Right ventricle myocardium superior (tissue), 1 donor: ENCODE measurements around the gene CENPP. TPM values are rescaled to one million over a fixed set of nuclear protein-coding genes. Genes with fewer than 3 reads are reported as not detected.

Experiments used
- ATAC-seq: fragments of 200-7000 bp; cut with Tn5 transposase; one replicate; pipeline ENCODE4 v1.9.1; 2020; ENCODE audit warnings: mild to moderate bottlenecking; ENCODE audit not compliant: poor library complexity
- DNase-seq: peaks from one replicate; pipeline ENCODE4 v3.0.0-alpha.2; 2020
- intact Hi-C: fragments of 100-400 bp; cut with DNase I; formaldehyde crosslinking; loops from one replicate; pipeline ENCODE4 v1.11.2; 2022
- total RNA-seq: library from RNA; stranded (reverse); fragmentation: NEBNext Ultra II Directional; extraction: Animal tissue kit (Norgen Biotek cat#: 25700); gene quantifications from one replicate; pipeline ENCODE4 v1.2.1, GENCODE V29; 2021
- donor health status: DM: no; HTN: yes; CAD: no; lungs with severe emphysema.

CENPP gene
- total RNA-seq, 1 donor from 2014 or later: 3.0 TPM

GRCh38 chr9:92440751-92441046, 114.9 kb downstream of the CENPP start:
- DNase-seq (no peak), ATAC-seq (no peak)
- intact Hi-C loops: no loop called here

DNA sequence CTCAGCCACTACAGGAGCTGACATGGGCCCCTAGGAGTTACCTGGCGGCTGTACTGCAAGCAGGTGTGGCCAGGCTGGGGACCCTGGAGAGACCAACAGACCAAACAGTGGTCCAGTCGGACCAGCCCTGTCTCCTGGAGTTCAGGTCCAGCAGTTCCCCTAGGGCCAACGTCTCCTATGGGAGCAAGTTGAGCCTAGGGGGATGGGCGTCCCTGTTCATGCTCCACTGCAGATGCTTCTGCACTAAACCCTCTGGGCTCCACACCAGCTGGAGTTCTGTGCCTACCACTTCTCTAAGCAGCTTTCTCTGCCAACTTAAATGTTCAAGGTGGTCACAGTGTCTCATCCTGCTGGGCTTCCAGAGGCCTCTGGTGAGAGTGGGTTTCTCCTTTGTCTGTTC, 119.1 kb downstream of the CENPP start:
- DNase-seq (no peak), ATAC-seq (no peak)
- intact Hi-C loops: no loop called here

DNA sequence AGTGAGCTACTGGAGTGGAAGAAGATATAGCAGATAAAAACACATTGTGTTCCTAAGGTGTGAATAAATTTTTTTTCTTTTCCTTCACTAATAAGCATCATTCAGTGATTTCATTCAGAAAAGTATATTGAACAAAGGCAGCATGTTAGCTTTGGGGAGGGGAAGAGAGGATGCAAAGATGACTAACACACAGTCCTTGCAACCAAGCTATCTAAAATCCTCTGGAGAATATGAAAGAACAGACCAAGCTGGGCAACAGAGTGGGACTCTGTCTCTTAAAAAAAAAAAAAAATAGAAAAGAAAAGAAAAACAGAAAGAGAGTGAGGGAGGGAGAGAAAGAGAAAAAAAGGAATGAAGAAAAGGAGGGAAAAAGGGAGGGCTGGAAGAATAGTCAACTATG, 120.8 kb downstream of the CENPP start:
- ATAC-seq (no peak), DNase-seq (no peak)
- intact Hi-C loops: no loop called here

- intact Hi-C loops: no loop called here
- DNase-seq (no peak), ATAC-seq (no peak)
Measured at GRCh38 chr9:92455217-92455616, 129.5 kb downstream of the CENPP start.

GRCh38 chr9:92457576-92457975, 131.8 kb downstream of the CENPP start:
- intact Hi-C loops: no loop called here
- no peak for ATAC-seq
- DNase-seq: no peak

DNA sequence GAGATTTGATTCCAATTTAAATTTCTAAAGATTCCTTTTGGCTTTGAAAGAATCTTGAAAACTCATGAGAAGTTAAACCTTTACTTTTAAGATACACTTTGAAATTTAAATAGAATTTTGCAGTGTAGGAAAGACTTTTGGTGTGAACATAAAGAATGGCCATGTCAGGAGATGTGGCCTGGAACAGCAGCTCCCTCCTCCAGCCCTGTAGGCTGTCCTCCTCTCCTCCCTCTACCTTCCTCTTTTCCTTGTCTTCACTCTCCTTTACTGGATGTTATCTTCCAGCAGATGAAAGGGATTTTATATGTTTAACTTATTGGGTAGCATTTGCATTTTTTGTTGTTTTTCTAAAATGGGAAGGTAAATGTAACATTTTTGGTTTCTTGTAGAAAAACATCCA, 137.6 kb downstream of the CENPP start:
- no peak for DNase-seq
- intact Hi-C loops: no loop called here
- no peak for ATAC-seq

DNA sequence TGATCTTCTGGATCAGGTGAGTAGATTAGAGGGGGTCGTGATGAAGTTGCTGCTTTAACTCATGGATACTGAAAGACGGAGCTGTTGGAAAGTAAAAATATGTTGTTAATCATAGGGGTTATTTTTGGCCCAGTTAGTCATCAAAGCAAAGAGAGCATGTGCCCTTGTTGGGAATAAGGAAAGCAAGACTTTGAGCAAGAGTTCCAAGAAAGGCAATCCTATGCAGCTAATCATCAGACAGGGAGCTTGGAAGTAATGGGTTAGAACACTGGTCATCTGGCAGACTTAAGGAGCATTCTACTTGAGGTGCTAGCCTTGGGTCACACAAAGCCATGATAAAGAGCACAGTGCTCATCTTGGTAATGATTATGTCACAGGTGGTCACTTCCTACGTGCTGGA, 138.2 kb downstream of the CENPP start:
- intact Hi-C loops: no loop called here

DNA sequence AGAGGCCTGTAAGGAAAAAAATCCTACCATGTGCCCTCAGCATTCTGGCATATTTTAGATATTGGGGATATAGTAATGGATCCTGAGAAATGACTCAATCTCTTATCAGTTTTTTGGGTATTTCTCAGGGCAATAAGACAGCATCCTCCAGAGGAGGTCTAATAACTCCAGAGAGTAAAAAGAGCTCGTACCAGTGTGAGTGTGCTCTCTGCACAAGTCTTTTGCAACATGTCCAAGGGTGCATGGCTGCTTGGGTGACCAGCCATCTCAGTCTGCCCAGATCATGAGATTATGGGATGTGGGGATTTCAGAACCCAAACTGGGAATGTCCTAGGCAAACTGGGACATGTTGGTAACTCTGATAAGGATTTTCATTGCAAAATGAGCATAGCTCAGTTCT, 141.3 kb downstream of the CENPP start:
- intact Hi-C loops: no loop called here
- ATAC-seq (no peak), DNase-seq (no peak)

More for the DNA sequence above, 138.2 kb downstream of the CENPP start:
- DNase-seq (no peak), ATAC-seq (peak; percentile 67)

GRCh38 chr9:92467511-92467910, 141.8 kb downstream of the CENPP start:
- DNase-seq (no peak), ATAC-seq (no peak)
- intact Hi-C loops: no loop called here

GRCh38 chr9:92468206-92468605, 142.5 kb downstream of the CENPP start:
- DNase-seq (no peak), ATAC-seq (no peak)
- intact Hi-C loops: no loop called here

DNA sequence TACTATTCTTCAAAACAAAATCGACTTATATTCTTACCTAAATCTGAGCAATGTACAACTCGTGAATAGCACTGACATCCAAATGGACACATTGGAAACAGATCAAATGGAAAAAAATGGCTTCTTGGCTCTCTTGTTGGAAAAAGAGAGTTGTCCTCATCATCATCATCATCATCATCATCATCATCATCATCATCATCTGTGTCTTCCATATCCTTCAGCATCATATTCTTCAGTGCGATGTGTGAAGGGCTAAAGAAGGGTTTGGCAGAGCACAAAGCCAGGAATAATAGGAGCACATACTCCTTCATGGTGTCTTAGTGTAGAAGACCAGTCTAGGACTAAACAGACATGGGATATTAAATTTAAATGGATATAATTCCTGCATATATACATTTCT, 148.8 kb downstream of the CENPP start:
- ATAC-seq (no peak), DNase-seq (no peak)
- intact Hi-C loops: no loop called here

DNA sequence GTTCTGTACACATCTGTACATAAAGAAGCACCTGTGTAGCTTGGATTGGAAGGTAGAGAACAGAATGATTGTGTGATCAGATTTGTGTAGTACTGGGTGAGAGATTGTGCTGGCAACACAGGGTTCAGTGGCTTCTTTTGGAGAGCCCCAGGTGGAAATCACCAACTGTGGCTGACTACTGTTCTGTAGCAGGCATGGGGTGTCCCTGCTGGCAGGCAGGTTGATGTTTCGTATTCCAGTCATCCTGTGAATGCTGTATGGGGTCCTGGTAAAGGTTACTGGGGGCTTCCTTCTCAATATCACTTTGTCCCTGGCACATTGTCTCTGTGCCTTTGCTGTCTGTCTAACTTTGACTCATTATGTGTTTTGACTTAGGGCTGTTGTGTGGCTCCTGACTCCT, 151.2 kb downstream of the CENPP start:
- intact Hi-C loops: no loop called here
- ATAC-seq (no peak), DNase-seq (no peak)

- DNase-seq: no peak
- no peak for ATAC-seq
- intact Hi-C loops: no loop called here
Measured at GRCh38 chr9:92478783-92479182, 153.0 kb downstream of the CENPP start.

DNA sequence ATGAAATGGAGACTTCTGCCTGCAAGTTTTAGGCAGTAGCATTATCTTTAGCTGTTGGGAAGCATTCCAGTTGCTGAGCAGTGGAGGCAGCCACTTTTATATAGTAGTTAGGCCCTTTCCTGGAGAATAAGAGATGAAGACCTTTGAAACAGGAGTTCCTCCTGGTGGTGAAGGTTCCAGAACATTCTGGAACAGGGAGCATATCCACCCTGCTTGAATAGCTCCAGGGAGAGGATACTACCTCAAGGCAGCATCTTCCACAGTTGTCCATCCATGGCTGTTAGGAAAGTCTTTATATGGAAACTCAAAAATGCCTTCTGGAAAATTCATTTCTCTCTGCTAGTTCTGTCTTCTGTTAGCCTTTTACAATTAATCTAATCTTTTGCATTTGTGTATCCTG, 153.6 kb downstream of the CENPP start:
- intact Hi-C loops: no loop called here
- DNase-seq: no peak
- no peak for ATAC-seq

GRCh38 chr9:92480291-92480771, 154.6 kb downstream of the CENPP start:
- ATAC-seq: peak; percentile 38
- no peak for DNase-seq
- intact Hi-C loops: no loop called here

DNA sequence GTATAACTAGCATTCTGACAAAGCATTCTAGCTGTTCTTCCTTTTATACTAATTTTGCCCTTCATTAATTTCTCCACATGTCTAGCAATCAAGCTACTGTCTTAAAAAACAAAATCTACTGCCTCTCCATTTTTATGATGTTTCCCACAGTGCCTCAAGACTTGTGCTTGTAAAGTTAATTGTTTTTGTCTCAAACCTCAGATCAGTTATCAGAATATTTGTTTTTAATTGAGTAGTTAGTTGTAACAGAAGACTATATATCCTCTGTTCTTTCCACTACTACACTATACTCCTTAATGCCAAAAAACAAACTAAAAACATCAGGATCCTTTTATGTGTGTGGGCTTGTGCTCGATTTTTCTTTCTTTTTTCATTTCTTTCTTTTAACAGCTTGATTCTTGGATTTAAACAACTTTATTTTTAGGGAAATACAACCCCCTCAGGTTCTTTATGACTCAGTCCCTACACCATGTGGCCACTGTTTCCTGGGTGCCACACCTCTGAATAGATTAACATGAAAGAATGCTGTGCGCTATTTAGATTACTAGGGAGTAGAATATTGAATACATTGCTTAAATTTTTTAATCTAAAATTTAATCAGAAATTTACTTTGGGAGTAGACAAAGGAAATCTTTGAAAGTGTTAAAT, 155.4 kb downstream of the CENPP start:
- intact Hi-C loops: no loop called here
- ATAC-seq: peak; percentile 38

GRCh38 chr9:92482329-92482728, 156.6 kb downstream of the CENPP start, which contains the start of gene ASPN:
TSS of gene ASPN (minus strand) at chr9:92482506.
- ATAC-seq (peak; percentile 75), DNase-seq (no peak)
- intact Hi-C loops: no loop called here

More for the DNA sequence above, 155.4 kb downstream of the CENPP start:
- DNase-seq: no peak

DNA sequence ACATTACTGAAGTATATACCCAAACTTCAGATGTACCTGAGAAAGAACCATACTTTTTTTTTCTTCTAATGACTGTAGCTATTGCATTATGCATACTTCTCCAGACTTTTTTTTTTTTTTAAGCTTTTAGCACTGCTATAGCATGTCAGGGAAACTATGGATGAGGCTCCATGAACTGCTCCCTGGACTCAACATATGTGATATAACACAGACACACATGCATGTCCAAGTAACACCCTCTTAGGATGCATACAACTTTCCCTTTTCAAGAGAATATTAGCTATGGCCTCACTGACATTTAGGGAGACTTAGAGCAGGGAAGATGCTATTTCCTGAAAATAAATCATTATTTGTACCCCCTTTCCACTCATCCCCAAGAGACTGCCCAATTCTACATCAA, 157.1 kb downstream of the CENPP start:
- intact Hi-C loops: no loop called here
- DNase-seq: no peak
- ATAC-seq: no peak

- intact Hi-C loops: no loop called here
- DNase-seq: no peak
Measured at GRCh38 chr9:92483627-92484545, 158.1 kb downstream of the CENPP start.

GRCh38 chr9:92484563-92484962, 158.8 kb downstream of the CENPP start:
- ATAC-seq (no peak), DNase-seq (no peak)
- intact Hi-C loops: no loop called here

More at GRCh38 chr9:92483627-92484545, 158.1 kb downstream of the CENPP start:
- ATAC-seq: no peak
